NCI-H2196 (cell line): Measurements from ENCODE around the gene GCC1.

Experiments used
- DNase-seq: peaks from one replicate; lab custom pipeline; 2025; ENCODE audit not compliant: unreplicated experiment; lab: John Stamatoyannopoulos, UW

Gene GCC1, protein sequence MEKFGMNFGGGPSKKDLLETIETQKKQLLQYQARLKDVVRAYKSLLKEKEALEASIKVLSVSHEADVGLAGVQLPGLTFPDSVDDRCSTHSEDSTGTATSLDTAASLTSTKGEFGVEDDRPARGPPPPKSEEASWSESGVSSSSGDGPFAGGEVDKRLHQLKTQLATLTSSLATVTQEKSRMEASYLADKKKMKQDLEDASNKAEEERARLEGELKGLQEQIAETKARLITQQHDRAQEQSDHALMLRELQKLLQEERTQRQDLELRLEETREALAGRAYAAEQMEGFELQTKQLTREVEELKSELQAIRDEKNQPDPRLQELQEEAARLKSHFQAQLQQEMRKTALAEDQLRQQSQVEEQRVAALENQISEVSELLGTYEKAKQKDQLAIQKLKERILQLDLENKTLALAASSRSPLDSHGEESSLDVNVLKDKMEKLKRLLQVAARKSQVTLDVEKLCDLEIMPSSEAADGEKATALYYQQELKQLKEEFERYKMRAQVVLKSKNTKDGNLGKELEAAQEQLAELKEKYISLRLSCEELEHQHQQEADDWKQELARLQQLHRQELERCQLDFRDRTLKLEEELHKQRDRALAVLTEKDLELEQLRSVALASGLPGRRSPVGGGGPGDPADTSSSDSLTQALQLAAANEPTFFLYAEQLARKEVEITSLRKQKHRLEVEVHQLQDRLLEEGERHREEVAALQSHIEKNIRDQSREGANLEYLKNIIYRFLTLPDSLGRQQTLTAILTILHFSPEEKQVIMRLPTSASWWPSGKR

GRCh38 chr7:127585044-127585953, at the start of gene GCC1:
TSS of gene GCC1 (minus strand) at chr7:127585596. CDS start at chr7:127585182, 414 bp downstream.
- DNase-seq: peak; percentile 86

DNA sequence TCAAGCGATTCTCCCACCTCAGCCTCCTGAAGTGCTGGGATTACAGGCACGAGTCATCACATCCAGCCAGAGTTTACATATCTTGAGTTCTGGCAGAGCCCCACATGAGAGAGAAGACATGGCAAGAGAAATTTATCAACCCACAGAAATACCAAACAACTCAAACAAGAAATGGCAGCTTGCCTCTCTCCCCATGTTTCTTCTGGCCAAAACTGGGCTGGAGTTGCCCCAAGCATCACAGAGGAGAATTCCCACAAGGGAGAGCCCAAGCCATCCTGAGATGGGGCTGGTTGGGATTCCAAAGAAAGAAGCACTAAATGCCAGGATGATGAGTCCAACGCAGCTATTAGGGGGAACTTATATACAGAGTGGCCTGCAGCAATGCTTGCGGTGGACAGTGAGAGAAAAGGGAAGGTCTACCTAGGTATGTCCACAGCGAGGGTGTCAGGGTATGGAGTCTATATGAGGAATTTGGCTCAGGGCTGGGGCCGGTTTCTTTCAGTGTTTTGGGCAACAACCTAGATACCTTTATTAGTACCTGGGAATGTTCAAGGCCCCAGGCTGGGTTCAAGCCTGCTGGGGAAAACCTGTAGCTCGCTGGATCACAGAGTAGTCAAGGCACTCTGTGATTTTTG, 47.0 kb upstream of the GCC1 start:
- DNase-seq: no peak

- DNase-seq: no peak
Observed at GRCh38 chr7:127629268-127629854, 44.0 kb upstream of the GCC1 start.

DNA sequence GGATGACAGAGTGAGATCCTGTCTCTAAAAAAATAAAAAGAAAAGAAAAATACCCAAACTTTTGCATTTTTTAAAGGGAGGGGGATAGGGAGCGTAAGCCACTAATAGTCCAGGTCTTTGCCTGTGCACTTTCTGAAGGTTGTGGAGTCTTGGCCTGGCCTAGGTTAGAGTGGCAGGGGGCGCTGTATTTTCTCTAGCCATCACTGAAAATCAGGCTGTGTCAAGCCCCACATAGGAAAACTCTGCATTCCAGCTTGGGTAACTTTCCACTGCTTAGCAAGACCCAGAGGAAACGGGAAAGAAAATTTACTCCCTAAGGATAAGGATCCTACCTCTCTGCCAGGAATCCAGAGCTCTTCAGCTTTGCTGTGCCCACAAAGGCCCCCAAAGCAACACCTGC, 43.0 kb upstream of the GCC1 start:
- DNase-seq: no peak

DNA sequence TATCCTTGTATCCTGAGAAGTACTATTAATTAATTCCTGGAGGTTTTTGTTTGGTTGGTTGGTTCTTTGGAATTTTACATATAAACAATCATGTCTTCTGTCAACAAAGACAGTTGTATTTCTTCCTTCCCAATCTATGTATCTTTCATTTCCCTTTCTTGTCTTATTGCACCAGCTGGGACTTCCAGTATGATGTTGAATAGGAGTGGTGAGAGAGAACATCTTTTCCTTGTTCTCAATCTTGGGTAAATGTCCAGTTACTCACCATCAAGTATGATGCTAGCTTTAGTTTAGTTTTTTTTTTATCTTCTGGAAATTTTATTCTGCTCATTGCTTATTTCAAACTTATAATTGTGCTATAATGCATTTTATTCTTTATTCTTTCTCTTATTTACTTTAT, 39.9 kb upstream of the GCC1 start:
- no peak for DNase-seq

- DNase-seq: no peak
Observed at GRCh38 chr7:127620406-127621233, 35.2 kb upstream of the GCC1 start.

- DNase-seq: no peak
Observed at GRCh38 chr7:127619681-127620405, 34.4 kb upstream of the GCC1 start.

GRCh38 chr7:127618775-127619174, 33.4 kb upstream of the GCC1 start:
- no peak for DNase-seq

- DNase-seq: no peak
Observed at GRCh38 chr7:127618042-127618441, 32.6 kb upstream of the GCC1 start, which contains the start of gene PAX4. TSS of gene PAX4 (minus strand) at chr7:127618142. CDS start at chr7:127615928, 2,214 bp downstream.

DNA sequence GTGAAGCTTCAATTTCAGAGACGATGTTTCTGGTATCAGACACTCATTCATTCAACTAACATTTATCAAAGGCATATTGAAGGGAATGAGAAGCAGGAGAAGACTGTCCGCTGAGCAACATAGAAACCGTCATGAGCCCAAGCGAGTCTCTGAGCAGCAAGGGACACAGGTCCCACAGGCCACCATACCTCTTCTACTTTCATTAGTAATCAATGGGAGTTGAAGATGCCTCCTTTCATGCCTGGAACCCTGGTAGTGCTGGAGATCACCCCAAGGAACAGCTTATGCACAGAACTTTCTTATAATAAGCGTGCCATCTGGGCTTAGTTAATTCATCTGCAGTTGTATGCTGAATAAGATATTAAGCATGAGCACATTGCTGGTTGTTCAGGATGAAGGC, 31.3 kb upstream of the GCC1 start:
- DNase-seq: no peak

- DNase-seq: no peak
Observed at GRCh38 chr7:127612263-127612662, 26.9 kb upstream of the GCC1 start.

- DNase-seq: no peak
Observed at GRCh38 chr7:127609297-127609696, 23.9 kb upstream of the GCC1 start.

GRCh38 chr7:127608446-127608845, 23.1 kb upstream of the GCC1 start:
- DNase-seq: no peak

GRCh38 chr7:127600885-127601284, 15.5 kb upstream of the GCC1 start:
- no peak for DNase-seq

DNA sequence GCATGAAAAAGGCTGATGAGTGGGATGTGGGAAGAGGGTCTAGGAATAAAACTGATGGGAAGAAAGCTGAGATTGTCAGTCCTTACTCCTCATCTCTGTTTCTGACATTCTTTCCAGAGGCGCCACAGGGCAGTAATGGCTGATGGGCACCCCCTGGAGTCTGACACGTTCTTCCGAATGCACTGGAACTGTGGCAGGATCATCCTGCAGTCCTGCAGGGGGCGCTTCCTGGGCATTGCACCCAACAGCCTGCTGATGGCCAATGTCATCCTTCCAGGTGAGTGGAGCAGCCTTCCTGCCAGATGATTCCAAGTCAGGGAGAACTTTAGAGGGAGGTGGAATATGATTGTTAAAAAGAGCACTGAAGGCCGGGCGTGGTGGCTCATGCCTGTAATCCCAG, 12.9 kb upstream of the GCC1 start:
- no peak for DNase-seq

DNA sequence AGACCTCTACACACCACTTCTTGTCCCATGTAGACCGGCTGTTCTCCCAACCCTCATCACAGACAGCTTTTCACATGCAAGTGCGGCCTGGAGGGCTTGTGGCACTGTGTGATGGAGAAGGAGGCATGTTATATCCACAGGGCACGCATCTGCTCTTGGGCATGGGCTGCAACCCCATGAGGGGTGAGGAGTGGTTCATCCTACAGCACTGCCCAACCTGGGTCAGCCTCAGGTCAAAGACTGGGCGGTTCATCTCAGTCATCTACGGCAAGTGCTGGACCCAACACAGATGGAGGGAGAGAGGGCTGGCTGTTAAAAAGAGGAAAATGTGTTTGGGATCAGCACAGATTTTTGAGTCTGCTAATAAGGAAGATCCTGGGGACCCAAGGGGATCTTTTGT, 10.3 kb upstream of the GCC1 start:
- DNase-seq: no peak

GRCh38 chr7:127594490-127594889, 9.1 kb upstream of the GCC1 start:
- DNase-seq: no peak

GRCh38 chr7:127592550-127592949, 7.2 kb upstream of the GCC1 start:
- no peak for DNase-seq

GRCh38 chr7:127591591-127591990, 6.2 kb upstream of the GCC1 start:
- no peak for DNase-seq
